ENCODE data around the gene SUPT3H.
"Not testable (repeated sequence)": the region's sequence is repeated elsewhere in the genome, so short reads cannot be mapped to it uniquely, and the experiment has no call there.

SUPT3H gene

GRCh38 chr6:44867571-44868334, 510.0 kb downstream of the SUPT3H start:
- no peak for DNase-seq

DNA sequence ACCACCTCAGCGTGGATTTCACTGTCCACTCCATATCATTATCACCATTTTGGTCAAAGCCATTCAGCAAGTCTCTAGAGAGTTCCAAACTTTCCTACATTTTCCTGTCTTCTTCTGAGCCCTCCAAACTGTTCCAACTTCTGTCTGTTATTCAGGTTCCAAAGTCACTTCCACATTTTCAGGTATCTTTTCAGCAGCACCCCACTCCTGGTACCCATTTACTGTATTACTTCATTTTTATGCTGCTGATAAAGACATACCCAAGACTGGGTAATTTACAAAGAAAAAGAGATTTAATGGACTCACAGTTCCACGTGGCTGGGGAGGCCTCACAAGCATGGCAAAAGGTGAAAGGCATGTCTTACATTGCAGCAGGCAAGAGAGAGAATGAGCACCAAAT, 512.5 kb downstream of the SUPT3H start:
- not testable (repeated sequence) for DNase-seq

DNA sequence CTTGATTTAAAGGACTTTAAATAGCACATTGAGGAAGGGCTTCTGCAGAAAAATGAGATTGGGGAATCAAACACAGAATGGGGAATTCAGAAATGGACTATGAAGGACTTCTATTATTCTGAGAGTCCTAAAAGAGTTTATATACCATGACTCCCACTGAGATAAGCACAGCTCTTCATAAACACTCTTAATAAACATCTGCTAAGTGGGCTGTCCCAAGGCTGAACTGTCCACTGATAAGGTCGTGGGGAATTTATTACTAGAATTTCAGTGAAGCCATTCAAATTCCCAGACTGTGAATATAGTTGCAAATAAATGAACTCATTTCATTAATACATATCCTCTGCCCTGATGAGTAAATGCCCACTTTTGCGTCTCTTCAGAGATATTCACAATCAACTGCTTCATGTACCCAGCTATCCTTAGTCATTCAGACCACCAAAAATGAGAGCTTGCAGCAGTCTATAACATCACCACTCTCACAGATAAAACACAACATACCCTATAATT, 517.8 kb downstream of the SUPT3H start:
- DNase-seq, result no peak

GRCh38 chr6:44858998-44859397, 518.7 kb downstream of the SUPT3H start:
- DNase-seq, result no peak

- DNase-seq, result no peak
Measured at GRCh38 chr6:44856479-44856878, 521.3 kb downstream of the SUPT3H start.

DNA sequence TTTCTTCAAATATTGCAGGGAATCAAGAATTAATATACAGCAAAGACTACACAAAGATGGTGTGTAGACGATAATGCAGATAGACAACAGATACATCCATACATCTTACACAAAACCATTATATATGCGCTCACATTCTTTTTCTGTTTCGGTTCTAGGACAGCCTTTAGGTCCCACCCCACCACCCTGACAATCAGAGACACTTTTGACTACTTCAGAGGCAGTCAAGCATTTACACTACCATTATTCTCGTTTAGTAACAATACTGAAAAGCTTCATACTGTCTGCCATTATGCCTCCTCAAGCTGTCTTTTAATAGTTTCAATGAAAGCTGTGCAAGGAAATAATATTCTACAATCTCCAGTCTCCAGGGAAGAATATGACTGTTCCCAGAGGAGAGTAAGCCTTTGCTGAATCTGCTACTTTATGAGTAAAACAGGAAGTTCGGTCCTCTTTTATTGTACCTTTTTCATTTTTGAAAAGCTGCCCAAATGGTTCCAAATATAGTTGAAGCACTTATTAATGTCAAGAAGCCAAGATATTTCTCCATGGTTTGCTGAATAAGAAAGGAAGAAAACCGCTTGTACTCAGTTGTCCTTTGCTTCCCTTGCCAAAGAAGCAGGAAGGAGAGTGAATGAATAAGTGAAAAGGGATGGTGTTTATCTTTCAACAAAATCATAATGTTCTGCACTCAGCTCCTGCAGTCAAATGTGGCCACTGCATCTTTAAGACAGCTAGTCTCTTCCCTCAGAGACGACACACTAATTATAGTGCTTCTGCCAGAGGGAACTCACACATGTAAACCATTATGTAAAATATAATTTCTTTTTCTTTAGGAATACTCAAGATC, 521.9 kb downstream of the SUPT3H start:
- DNase-seq, result no peak

GRCh38 chr6:44854712-44855443, 522.9 kb downstream of the SUPT3H start:
- no peak for DNase-seq

- DNase-seq, result no peak
Measured at GRCh38 chr6:44851176-44851575, 526.6 kb downstream of the SUPT3H start.

DNA sequence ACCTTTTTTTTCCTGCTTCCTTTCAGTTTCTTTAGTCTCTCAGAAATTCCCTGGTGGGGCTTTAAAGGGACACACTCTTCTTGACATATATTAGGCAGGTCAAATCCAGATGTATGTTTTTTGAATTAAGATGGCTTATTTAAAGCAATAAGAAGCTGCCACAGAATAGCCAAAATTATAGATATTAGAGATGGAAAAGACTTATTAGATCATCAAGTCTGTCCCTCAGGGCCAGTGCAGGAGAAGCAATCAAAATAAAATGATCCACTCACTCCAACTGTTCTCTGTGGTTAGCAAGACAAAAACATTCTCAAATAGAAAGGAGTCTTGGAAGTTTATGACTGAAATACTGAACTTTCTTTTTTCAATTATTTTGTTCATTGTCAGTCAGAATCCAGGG, 527.4 kb downstream of the SUPT3H start:
- DNase-seq, result no peak

GRCh38 chr6:44849806-44850205, 527.9 kb downstream of the SUPT3H start:
- no peak for DNase-seq

DNA sequence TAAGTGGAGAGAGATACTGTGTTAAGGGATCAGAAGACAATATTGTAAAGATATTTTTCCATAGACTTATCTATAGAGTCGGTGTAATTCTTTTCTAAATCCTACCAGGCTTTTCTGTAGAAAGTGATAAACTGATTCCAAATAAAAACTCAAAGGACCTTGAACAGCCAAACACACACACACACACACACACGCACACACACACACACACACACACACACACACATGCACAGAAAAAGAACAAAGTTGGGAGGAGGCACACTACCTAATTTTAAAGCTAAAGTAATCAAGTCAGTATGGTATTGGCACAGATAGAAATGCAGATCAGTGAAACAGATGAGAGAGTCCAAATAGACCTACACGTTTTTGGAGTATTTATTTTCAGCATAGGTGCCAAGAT, 534.0 kb downstream of the SUPT3H start:
- DNase-seq, result no peak

DNA sequence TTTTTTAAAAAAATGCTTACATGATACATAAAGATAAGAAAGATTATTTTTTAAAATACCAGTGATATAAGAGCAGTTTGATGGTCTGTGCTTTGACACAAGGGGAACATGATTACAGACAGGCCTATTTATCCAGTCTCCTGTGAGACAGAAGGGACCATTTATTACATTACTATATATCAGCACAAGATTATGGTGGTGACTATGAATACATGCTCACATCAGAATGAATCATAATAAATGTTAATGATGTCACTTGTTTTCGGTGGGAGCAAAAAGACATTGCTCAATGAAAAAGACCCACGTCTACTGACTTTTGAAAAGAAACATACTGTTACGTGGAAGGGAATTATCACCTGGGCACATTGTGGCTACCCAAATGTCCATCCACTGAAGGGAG, 535.1 kb downstream of the SUPT3H start:
- no peak for DNase-seq

DNA sequence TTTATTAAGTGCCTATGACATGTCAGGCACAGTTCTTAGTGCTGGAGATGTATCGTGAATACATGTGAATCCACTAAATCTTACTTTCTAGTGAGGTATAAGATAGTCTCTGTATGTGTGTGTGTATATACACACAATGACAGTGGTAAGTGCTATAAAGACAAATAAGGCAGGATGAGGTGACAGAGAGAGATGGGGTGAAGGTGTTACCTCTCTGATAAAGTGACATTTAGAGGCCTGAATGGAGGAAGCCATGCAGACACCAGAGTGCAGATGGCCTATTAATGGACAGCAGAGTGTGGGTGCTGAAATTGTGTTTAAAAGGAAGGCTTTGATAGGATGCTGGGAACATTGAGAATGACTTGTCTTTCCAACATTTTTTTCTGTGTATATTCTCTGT, 535.9 kb downstream of the SUPT3H start:
- no peak for DNase-seq

DNA sequence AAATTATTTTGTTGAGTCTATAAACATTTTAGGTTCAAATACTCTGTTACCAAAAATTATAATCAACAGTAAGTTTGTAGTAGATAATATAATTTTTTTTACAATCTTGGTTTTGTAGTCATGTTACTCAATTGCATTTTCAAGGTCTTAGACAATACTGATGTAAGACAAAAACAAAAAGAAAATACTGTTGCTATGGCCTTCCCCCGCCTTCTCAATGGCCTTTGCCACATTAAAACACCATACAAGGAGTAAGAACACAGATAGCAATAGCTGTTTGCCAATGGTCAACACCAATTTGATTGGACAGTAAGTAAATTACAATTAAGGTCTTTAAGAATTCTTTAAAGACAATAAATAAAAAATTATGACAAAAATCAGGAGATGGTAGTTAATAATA, 540.0 kb downstream of the SUPT3H start:
- DNase-seq, result no peak

- no peak for DNase-seq
Measured at GRCh38 chr6:44837255-44837654, 540.5 kb downstream of the SUPT3H start.

GRCh38 chr6:44833248-44833647, 544.5 kb downstream of the SUPT3H start:
- DNase-seq, result no peak

GRCh38 chr6:44831002-44831610, 546.6 kb downstream of the SUPT3H start:
- no peak for DNase-seq

GRCh38 chr6:44829836-44830235, 547.9 kb downstream of the SUPT3H start:
- DNase-seq, result no peak

- no peak for DNase-seq
Measured at GRCh38 chr6:44828780-44829179, 549.0 kb downstream of the SUPT3H start.

DNA sequence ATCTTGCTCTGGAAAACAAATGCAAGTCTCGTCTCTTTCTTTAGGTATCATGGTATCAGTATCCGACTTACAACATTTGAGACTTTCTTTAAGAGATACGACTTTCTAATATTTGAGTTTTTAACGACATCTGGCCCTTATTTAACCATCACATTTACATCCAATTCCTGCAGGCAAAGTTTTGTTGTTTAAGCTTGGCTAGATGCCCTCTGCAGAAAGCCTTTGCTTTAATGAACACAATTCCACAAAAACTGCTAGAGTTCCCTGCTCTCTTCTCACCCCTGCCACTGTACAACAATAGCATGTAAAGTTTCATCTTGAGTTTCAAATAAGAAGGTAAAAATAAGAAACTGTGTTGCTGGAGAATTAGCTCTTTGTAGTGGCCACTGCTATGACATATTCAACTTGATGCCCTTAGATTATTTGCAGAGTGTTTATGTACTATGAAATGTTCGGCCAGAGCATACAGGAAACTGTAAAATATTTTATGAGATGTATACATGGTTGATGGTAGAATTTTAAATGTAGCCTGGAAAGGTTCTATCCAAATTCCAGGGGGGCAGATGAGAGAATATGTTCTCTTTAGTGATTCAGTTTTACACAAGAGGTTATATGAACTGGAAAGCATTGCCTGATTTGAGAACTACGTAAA, 551.6 kb downstream of the SUPT3H start:
- DNase-seq, result no peak

DNA sequence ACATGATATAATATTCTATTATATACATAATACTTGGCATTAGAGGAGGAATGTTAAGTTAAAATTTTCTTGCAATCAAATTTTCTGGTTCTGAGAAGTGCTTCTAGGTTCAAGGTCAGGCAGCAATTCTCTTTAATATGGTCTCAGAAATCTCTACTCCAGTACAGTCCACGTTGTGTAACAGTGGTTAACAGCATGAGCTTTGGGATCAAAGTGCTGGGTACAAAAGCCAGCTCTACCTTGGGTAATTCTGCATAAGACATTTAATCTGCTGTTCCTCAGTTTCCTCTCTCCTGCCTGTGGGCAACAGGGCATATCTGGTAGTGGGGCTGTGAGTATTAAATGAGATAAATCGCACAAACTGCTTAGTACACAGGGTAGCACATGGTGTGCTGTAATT, 552.5 kb downstream of the SUPT3H start:
- DNase-seq, result no peak

GRCh38 chr6:44824567-44824966, 553.2 kb downstream of the SUPT3H start:
- no peak for DNase-seq

Measured in SHP77 treated with DMSO at 0.1 percent for 48 hours (cell line).